Measurements from ENCODE around the gene PSME1. TPM values are rescaled to one million over a fixed set of nuclear protein-coding genes. Genes with fewer than 3 reads are reported as not detected.

PSME1 gene
- polyA plus RNA-seq, 1 donor (not counting 4 experiments of a cell fraction or from before 2014, with no cell fraction given): 75.1 TPM

GRCh38 chr14:24132976-24133375 is 3.0 kb upstream of the PSME1 start:
- H2AFZ ChIP-seq (ENCODE audit: control insufficient read depth, low read length): peak overlapping the region; percentile 42
- H3K4me3 ChIP-seq (ENCODE audit: control insufficient read depth in 2 of 3, extremely low read depth in 1 of 3, insufficient read depth in 2 of 3, low read depth in 1 of 3, low read length in 3 of 3): no peak overlapping the region
- H3K9me1 ChIP-seq (ENCODE audit: control insufficient read depth, extremely low read depth, insufficient read depth, low read length): no peaks in the 10 kb centered on the region
- FAIRE-seq (no peak), DNase-seq (ENCODE audit: low read depth, low spot score) (no peak)
- no peaks in the 10 kb centered on the region for H4K20me1 ChIP-seq (ENCODE audit: control insufficient read depth, extremely low read depth, insufficient read depth, low read length)
- H3K27me3 ChIP-seq (ENCODE audit: control insufficient read depth, extremely low read depth, insufficient read depth, low read length): no peaks in the 10 kb centered on the region
- no peak overlapping the region for H3K9ac ChIP-seq (ENCODE audit: control insufficient read depth, extremely low read depth, insufficient read depth, low read length)
- peaks cover 2 to 7% of the 10 kb centered on the region in 2 experiments for H3K36me3 ChIP-seq (ENCODE audit: control insufficient read depth in 2 of 2, extremely low read depth in 1 of 2, insufficient read depth in 2 of 2, low read length in 2 of 2)
- H3K27ac ChIP-seq (ENCODE audit: control insufficient read depth, insufficient read depth, low read length): no peak overlapping the region
- dilution Hi-C loops (cut with MboI; ENCODE audit: extremely low pct_ligation_motif_present, low sequenced_read_pairs): no loop called here
- peaks cover 6% of the 10 kb centered on the region for H3K79me2 ChIP-seq (ENCODE audit: control insufficient read depth, insufficient read depth, low read length)
- no peaks in the 10 kb centered on the region for H3K9me3 ChIP-seq (ENCODE audit: control insufficient read depth, low read depth, low read length)
- no peak overlapping the region for H3K4me2 ChIP-seq (ENCODE audit: control insufficient read depth, extremely low read depth, insufficient read depth, low read depth, low read length)
- H3K4me1 ChIP-seq (ENCODE audit: control insufficient read depth, extremely low read depth, insufficient read depth, low read length): peaks cover 22% of the 10 kb centered on the region
- no peak for TF ChIP-seq EZH2 (IDR thresholded peaks at IDR 0.05; ENCODE audit: low read length)
- TF ChIP-seq, protein P1, sequence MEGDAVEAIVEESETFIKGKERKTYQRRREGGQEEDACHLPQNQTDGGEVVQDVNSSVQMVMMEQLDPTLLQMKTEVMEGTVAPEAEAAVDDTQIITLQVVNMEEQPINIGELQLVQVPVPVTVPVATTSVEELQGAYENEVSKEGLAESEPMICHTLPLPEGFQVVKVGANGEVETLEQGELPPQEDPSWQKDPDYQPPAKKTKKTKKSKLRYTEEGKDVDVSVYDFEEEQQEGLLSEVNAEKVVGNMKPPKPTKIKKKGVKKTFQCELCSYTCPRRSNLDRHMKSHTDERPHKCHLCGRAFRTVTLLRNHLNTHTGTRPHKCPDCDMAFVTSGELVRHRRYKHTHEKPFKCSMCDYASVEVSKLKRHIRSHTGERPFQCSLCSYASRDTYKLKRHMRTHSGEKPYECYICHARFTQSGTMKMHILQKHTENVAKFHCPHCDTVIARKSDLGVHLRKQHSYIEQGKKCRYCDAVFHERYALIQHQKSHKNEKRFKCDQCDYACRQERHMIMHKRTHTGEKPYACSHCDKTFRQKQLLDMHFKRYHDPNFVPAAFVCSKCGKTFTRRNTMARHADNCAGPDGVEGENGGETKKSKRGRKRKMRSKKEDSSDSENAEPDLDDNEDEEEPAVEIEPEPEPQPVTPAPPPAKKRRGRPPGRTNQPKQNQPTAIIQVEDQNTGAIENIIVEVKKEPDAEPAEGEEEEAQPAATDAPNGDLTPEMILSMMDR (optimal IDR thresholded peaks at IDR 0.05 in 1 of 3, IDR thresholded peaks at IDR 0.05 in 1 of 3, conservative IDR thresholded peaks at IDR 0.05 in 1 of 3; ENCODE audit: extremely low read depth in 1 of 3, insufficient read depth in 2 of 3, low read length in 3 of 3): no peak

- DNase-seq (ENCODE audit: low read depth, low spot score) (no peak), FAIRE-seq (no peak)
- peaks cover 10% of the 10 kb centered on the region for H3K79me2 ChIP-seq (ENCODE audit: control insufficient read depth, insufficient read depth, low read length)
- H3K27ac ChIP-seq (ENCODE audit: control insufficient read depth, insufficient read depth, low read length): no peak overlapping the region
- H3K9ac ChIP-seq (ENCODE audit: control insufficient read depth, extremely low read depth, insufficient read depth, low read length): no peak overlapping the region
- H3K9me3 ChIP-seq (ENCODE audit: control insufficient read depth, low read depth, low read length): no peaks in the 10 kb centered on the region
- H3K36me3 ChIP-seq (ENCODE audit: control insufficient read depth in 2 of 2, extremely low read depth in 1 of 2, insufficient read depth in 2 of 2, low read length in 2 of 2): peaks cover 9 to 14% of the 10 kb centered on the region in 2 experiments
- H3K27me3 ChIP-seq (ENCODE audit: control insufficient read depth, extremely low read depth, insufficient read depth, low read length): no peaks in the 10 kb centered on the region
- no peak overlapping the region for H3K4me2 ChIP-seq (ENCODE audit: control insufficient read depth, extremely low read depth, insufficient read depth, low read depth, low read length)
- no peaks in the 10 kb centered on the region for H4K20me1 ChIP-seq (ENCODE audit: control insufficient read depth, extremely low read depth, insufficient read depth, low read length)
- TF ChIP-seq, protein P1 (optimal IDR thresholded peaks at IDR 0.05 in 1 of 3, IDR thresholded peaks at IDR 0.05 in 1 of 3, conservative IDR thresholded peaks at IDR 0.05 in 1 of 3; ENCODE audit: extremely low read depth in 1 of 3, insufficient read depth in 2 of 3, low read length in 3 of 3): no peak
- no peak for TF ChIP-seq EZH2 (IDR thresholded peaks at IDR 0.05; ENCODE audit: low read length)
- H3K4me3 ChIP-seq (ENCODE audit: control insufficient read depth in 2 of 3, extremely low read depth in 1 of 3, insufficient read depth in 2 of 3, low read depth in 1 of 3, low read length in 3 of 3): no peak overlapping the region
- H3K4me1 ChIP-seq (ENCODE audit: control insufficient read depth, extremely low read depth, insufficient read depth, low read length): peaks cover 22% of the 10 kb centered on the region
- H2AFZ ChIP-seq (ENCODE audit: control insufficient read depth, low read length): no peak overlapping the region
- dilution Hi-C loops (cut with MboI; ENCODE audit: extremely low pct_ligation_motif_present, low sequenced_read_pairs): no loop called here
- H3K9me1 ChIP-seq (ENCODE audit: control insufficient read depth, extremely low read depth, insufficient read depth, low read length): no peaks in the 10 kb centered on the region
These were observed 2.3 kb upstream of the PSME1 start for GRCh38 chr14:24133735-24134134.

Measured in keratinocyte (primary cell).